Gastroesophageal sphincter (tissue), 4 donors: Measurements from ENCODE around the gene BAAT. TPM values are rescaled to one million over a fixed set of nuclear protein-coding genes. Genes with fewer than 3 reads are reported as not detected.

Experiments
- ATAC-seq: fragments of 150-250 bp; one replicate; pipeline ENCODE4 v1.9.1; 2016; ENCODE audit warnings: mild to moderate bottlenecking, moderate library complexity
- H3K27ac ChIP-seq, 4 donors: fragments of 200-600 bp; sonication (generic) in 3 of 4; 1 replicate in 3 of 4; 2 replicates in 1 of 4; pipeline ENCODE4 v1.5.1; 2016 to 2019
- H3K27me3 ChIP-seq: fragments of 200-600 bp; sonication (generic); one replicate; pipeline ENCODE4 v1.5.1; 2019
- H3K36me3 ChIP-seq, 2 donors: fragments of 200-600 bp; sonication (generic); one replicate each; pipeline ENCODE4 v1.5.1; 2019; ENCODE audit warnings: control low read depth in 1 of 2
- H3K4me1 ChIP-seq, 3 donors: fragments of 200-600 bp; sonication (generic); 1 replicate in 2 of 3; 2 replicates in 1 of 3; pipeline ENCODE4 v1.5.1; 2016 to 2019; ENCODE audit warnings: control low read depth in 2 of 3
- H3K4me3 ChIP-seq, 2 donors: fragments of 200-600 bp; sonication (generic); one replicate each; pipeline ENCODE4 v1.5.1; 2019; ENCODE audit warnings: mild to moderate bottlenecking in 1 of 2, moderate library complexity in 1 of 2
- H3K9me3 ChIP-seq, 3 donors: fragments of 200-600 bp; sonication (generic); one replicate each; pipeline ENCODE4 v1.5.1; 2017 to 2019; ENCODE audit warnings: control low read depth in 2 of 3
- EP300 ChIP-seq: sonication (generic); formaldehyde crosslinking; IDR thresholded peaks from one replicate; pipeline ENCODE4 v1.6.1; 2017; ENCODE audit warnings: antibody characterized with exemption, mild to moderate bottlenecking
- POLR2A ChIP-seq, 2 donors: fragments of 450-650 bp; IDR thresholded peaks; one replicate each; pipeline ENCODE4 v1.6.1; 2017; ENCODE audit warnings: antibody characterized with exemption in 2 of 2, mild to moderate bottlenecking in 2 of 2, moderate library complexity in 1 of 2
- POLR2AphosphoS5 ChIP-seq: sonication (generic); formaldehyde crosslinking; IDR thresholded peaks from one replicate; pipeline ENCODE4 v1.6.1; 2017; ENCODE audit warnings: antibody characterized with exemption
- WGBS, 2 donors: methylation state at CpG; one replicate each; pipeline ENCODE4 v1.1.5; 2018; ENCODE audit warnings: low coverage in 1 of 2; 5-methylcytosine and 5-hydroxymethylcytosine counted together
- total RNA-seq, 4 donors: library from RNA; depleted of rRNA; stranded (reverse); fragments of >200 nt; gene quantifications; one replicate each; pipeline ENCODE4 v1.1.0, GENCODE V29; 2016
- TF ChIP-seq, protein P1 (sequence below), 4 experiments: fragments of 200-600 bp in 2 of 4; fragments of 450-650 bp in 2 of 4; sonication (generic) in 1 of 4; IDR thresholded peaks; one replicate each; pipeline ENCODE4 v1.5.1; 2017 to 2019; ENCODE audit warnings: antibody characterized with exemption in 4 of 4, mild to moderate bottlenecking in 2 of 4, moderate library complexity in 2 of 4

BAAT gene
- total RNA-seq, 4 donors from 2014 or later, result 0.25 TPM; not detected in 3

DNA sequence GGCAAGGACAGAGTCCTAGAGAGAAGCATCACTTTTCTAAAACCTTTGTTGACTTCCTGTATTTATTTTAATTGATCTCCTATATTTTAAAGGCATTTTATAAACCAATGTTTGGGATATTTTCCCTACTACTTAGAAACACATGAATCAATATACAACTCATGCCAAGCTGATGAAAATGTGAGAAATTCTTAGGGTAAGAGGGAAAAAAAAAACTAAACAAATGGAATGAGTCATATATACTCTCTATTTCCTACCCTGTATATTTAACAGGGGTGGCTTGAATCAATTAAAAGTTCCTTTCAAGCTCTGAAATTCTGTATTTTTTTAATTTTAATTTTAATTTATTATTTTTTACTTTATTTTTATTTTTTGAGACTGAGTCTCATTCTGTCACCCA lies 19.6 kb downstream of the BAAT start:
- Histone ChIP-seq H3K4me1 (no peaks in the 10 kb centered on the region), H3K9me3 (no peaks in the 10 kb centered on the region), H3K36me3 (no peaks in the 10 kb centered on the region), H3K27me3 (no peaks in the 10 kb centered on the region), H3K27ac (no peak overlapping the region), H3K4me3 (no peak overlapping the region)
- TF ChIP-seq, protein P1, sequence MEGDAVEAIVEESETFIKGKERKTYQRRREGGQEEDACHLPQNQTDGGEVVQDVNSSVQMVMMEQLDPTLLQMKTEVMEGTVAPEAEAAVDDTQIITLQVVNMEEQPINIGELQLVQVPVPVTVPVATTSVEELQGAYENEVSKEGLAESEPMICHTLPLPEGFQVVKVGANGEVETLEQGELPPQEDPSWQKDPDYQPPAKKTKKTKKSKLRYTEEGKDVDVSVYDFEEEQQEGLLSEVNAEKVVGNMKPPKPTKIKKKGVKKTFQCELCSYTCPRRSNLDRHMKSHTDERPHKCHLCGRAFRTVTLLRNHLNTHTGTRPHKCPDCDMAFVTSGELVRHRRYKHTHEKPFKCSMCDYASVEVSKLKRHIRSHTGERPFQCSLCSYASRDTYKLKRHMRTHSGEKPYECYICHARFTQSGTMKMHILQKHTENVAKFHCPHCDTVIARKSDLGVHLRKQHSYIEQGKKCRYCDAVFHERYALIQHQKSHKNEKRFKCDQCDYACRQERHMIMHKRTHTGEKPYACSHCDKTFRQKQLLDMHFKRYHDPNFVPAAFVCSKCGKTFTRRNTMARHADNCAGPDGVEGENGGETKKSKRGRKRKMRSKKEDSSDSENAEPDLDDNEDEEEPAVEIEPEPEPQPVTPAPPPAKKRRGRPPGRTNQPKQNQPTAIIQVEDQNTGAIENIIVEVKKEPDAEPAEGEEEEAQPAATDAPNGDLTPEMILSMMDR (IDR thresholded peaks at IDR 0.05), result no peak
- TF ChIP-seq POLR2AphosphoS5, result no peak
- TF ChIP-seq EP300, result no peak
- no peak for TF ChIP-seq POLR2A (IDR thresholded peaks at IDR 0.05)
- ATAC-seq, result no peak

DNA sequence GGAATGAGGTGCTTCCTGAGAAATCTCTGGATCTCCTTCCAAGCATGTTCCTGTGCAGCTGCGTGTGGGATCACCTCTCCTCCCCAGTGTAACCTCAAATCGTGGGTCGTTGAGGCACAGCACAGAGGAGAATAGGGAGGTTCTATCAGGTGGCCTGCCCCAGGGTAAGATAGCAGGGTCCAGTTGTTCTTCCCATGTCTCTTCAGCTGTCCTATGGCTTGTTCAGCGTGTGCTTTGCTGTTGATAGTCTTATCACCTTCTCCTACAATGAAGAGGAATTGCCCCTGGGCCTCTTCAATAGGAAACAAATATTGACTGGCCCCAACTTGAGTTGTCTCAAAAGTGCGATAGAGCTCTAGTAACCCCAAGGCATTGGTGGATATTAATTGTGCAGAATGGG lies 22.4 kb downstream of the BAAT start:
- 89 to 93% methylated on average over 3 of the region's 5 CpGs for WGBS, 2 donors
- no peak overlapping the region for H3K27ac ChIP-seq
- no peak overlapping the region for H3K4me3 ChIP-seq
- no peaks in the 10 kb centered on the region for H3K9me3 ChIP-seq
- ATAC-seq, result no peak
- H3K36me3 ChIP-seq, result no peaks in the 10 kb centered on the region
- no peaks in the 10 kb centered on the region for H3K27me3 ChIP-seq
- H3K4me1 ChIP-seq, result no peaks in the 10 kb centered on the region
- TF ChIP-seq POLR2A (IDR thresholded peaks at IDR 0.05) (no peak), POLR2AphosphoS5 (no peak), EP300 (no peak)
- TF ChIP-seq, protein P1 (IDR thresholded peaks at IDR 0.05), result no peak

DNA sequence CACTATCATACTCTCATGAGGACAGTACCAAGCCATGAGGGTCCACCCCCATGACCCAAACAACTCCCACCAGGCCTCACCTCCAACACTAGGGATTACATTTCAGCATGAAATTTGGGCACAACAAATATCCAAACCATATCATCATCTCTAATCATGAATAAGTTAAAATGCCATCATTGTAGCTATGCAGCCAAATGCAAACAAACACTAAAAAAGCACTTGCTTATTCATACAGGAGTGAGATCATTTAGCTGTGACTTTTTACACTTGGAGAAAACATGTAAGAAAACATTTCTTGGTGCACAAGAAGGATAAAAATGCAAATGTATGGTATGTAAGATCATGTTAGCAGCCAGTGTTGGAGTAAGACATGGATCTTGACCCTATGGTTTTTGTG lies 24.2 kb downstream of the BAAT start:
- Histone ChIP-seq H3K4me1 (no peaks in the 10 kb centered on the region), H3K4me3 (no peak overlapping the region), H3K9me3 (no peaks in the 10 kb centered on the region), H3K36me3 (no peaks in the 10 kb centered on the region), H3K27ac (no peak overlapping the region), H3K27me3 (no peaks in the 10 kb centered on the region)
- ATAC-seq, result no peak
- TF ChIP-seq EP300, result no peak
- TF ChIP-seq POLR2A (IDR thresholded peaks at IDR 0.05), result no peak
- TF ChIP-seq, protein P1 (IDR thresholded peaks at IDR 0.05), result no peak
- TF ChIP-seq POLR2AphosphoS5, result no peak

DNA sequence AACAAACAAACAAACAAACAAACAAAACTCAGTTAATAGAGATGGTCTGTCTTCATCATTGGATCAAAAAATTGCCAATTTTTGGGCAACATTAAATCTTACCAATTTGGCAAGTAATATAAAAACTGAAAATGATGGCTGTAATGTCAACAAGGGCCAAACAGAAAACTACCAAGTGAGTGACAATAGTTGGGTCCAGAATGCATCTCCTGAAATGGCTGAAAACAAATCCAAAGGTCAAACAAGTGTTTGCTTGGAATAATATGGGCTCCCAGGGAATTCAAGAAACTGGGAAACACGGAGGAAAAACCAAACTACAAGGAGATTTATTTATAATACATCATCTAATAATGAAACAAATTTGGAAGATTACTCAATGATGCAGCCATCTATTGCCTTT lies 25.1 kb downstream of the BAAT start:
- 38 to 50% methylated on average over 1 of the region's 1 CpG for WGBS, 2 donors
- no peak overlapping the region for H3K27ac ChIP-seq
- ATAC-seq, result no peak

DNA sequence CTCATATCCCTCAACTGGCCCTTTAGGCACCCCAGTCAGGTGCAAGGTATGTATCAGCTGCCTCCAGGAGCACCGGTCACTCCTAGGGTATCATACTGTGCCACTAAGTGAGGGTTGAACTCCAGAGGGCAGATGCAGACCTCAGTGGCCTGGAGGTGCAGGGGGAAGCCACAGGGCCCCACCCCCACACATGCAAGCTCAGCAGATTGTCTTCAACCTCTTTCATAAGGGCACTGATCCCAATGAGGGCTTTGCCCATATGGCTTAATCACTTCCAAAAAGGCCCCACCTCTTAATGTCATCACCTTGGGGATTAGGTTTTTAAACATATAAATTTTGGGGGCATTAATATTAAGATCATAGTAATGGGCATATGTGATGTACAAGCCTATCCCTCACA lies 28.2 kb downstream of the BAAT start:
- no peaks in the 10 kb centered on the region for H3K9me3 ChIP-seq
- H3K27ac ChIP-seq, result no peak overlapping the region
- H3K4me3 ChIP-seq, result no peak overlapping the region
- no peak for ATAC-seq
- H3K36me3 ChIP-seq, result no peaks in the 10 kb centered on the region
- WGBS, 2 donors, result no CpG with 5 or more reads among the region's 1 CpG
- H3K27me3 ChIP-seq, result no peaks in the 10 kb centered on the region
- no peaks in the 10 kb centered on the region for H3K4me1 ChIP-seq
- TF ChIP-seq POLR2AphosphoS5 (no peak), EP300 (no peak)

More for the DNA sequence above, 25.1 kb downstream of the BAAT start:
- no peaks in the 10 kb centered on the region for H3K27me3 ChIP-seq
- no peaks in the 10 kb centered on the region for H3K4me1 ChIP-seq
- no peak for TF ChIP-seq POLR2AphosphoS5
- TF ChIP-seq, protein P1 (IDR thresholded peaks at IDR 0.05), result no peak
- no peak for TF ChIP-seq EP300
- H3K9me3 ChIP-seq, result no peaks in the 10 kb centered on the region
- H3K36me3 ChIP-seq, result no peaks in the 10 kb centered on the region
- no peak overlapping the region for H3K4me3 ChIP-seq
